ENCODE measurements around the gene NAT14.
"Not testable (repeated sequence)": the region's sequence is repeated elsewhere in the genome, so short reads cannot be mapped to it uniquely, and the experiment has no call there.

The NAT14 gene

GRCh38 chr19:55484593-55485438 lies at the start of gene NAT14:
TSS of gene NAT14 (plus strand) at chr19:55485188. CDS start at chr19:55485709, 521 bp downstream.
- DNase-seq: peak; percentile 64 to 73

GRCh38 chr19:55436847-55437246 lies 48.1 kb upstream of the NAT14 start:
- no peak for DNase-seq

GRCh38 chr19:55437410-55437809 lies 47.6 kb upstream of the NAT14 start:
- no peak for DNase-seq

- DNase-seq: no peak
Observed at GRCh38 chr19:55439052-55439451, 45.9 kb upstream of the NAT14 start.

- DNase-seq: no peak
Observed at GRCh38 chr19:55440411-55441105, 44.4 kb upstream of the NAT14 start.

- DNase-seq: no peak
Observed at GRCh38 chr19:55441319-55441691, 43.7 kb upstream of the NAT14 start.

GRCh38 chr19:55441692-55442321 lies 43.2 kb upstream of the NAT14 start:
- no peak for DNase-seq

- DNase-seq: no peak
Observed at GRCh38 chr19:55442372-55442961, 42.5 kb upstream of the NAT14 start.

GRCh38 chr19:55443045-55443823 lies 41.8 kb upstream of the NAT14 start, which contains the start of gene SHISA7:
TSS of gene SHISA7 (minus strand) at chr19:55443300. CDS start at chr19:55442863, 437 bp downstream.
- no peak for DNase-seq

- no peak for DNase-seq
Observed at GRCh38 chr19:55443824-55444480, 41.0 kb upstream of the NAT14 start.

- DNase-seq: no peak
Observed at GRCh38 chr19:55444646-55445045, 40.3 kb upstream of the NAT14 start.

- DNase-seq: no peak
Observed at GRCh38 chr19:55446060-55446459, 38.9 kb upstream of the NAT14 start.

- no peak for DNase-seq
Observed at GRCh38 chr19:55447421-55448174, 37.4 kb upstream of the NAT14 start.

- not testable (repeated sequence) for DNase-seq
Observed at GRCh38 chr19:55448175-55448490, 36.9 kb upstream of the NAT14 start.

- DNase-seq: no peak
Observed at GRCh38 chr19:55449469-55449868, 35.5 kb upstream of the NAT14 start.

- no peak for DNase-seq
Observed at GRCh38 chr19:55451163-55451964, 33.6 kb upstream of the NAT14 start.

GRCh38 chr19:55451965-55452748 lies 32.8 kb upstream of the NAT14 start:
- DNase-seq: peak; percentile 43 to 47

- DNase-seq: peak; percentile 50 to 57
Observed at GRCh38 chr19:55452749-55453346, 32.1 kb upstream of the NAT14 start.
